ENCODE measurements around the gene ATP5PF. TPM values are rescaled to one million over a fixed set of nuclear protein-coding genes. Genes with fewer than 3 reads are reported as not detected.

Gene ATP5PF
- total and polyA plus RNA-seq, 2 donors (not counting 1 experiment from before 2014, with no cell fraction given): 36.6 to 58.3 TPM

- DNase-seq: no peak
- Histone ChIP-seq H3K79me2 (ENCODE audit: control insufficient read depth, insufficient read depth, low read length) (no peaks in the 10 kb centered on the region), H3K4me2 (replicated peaks; ENCODE audit: low read depth, low read length, poor library complexity, severe bottlenecking) (no peak overlapping the region), H3K9ac (ENCODE audit: low read length) (no peak overlapping the region), H3K36me3 (replicated peaks in 1 of 2; ENCODE audit: control extremely low read depth in 1 of 2, control insufficient read depth in 1 of 2, extremely low read depth in 1 of 2, insufficient read depth in 2 of 2, low read length in 1 of 2) (no peaks in the 10 kb centered on the region), H4K20me1 (ENCODE audit: control insufficient read depth, insufficient read depth, low read length, poor library complexity, severe bottlenecking) (no peaks in the 10 kb centered on the region), H3K4me3 (ENCODE audit: control extremely low read depth in 1 of 5, extremely low read depth in 1 of 5, insufficient read depth in 1 of 5, low read depth in 2 of 5, low read length in 4 of 5) (no peak overlapping the region), H3K4me1 (ENCODE audit: control insufficient read depth in 2 of 2, insufficient read depth in 2 of 2, low read length in 2 of 2) (no peaks in the 10 kb centered on the region), H3K9me3 (ENCODE audit: control extremely low read depth in 1 of 3, control insufficient read depth in 2 of 3, insufficient read depth in 1 of 3, low read length in 2 of 3) (no peaks in the 10 kb centered on the region), H2AFZ (ENCODE audit: insufficient read depth, low read depth, low read length, poor library complexity, severe bottlenecking) (no peak overlapping the region), H3K27me3 (replicated peaks in 1 of 4; ENCODE audit: control extremely low read depth in 1 of 4, control insufficient read depth in 3 of 4, insufficient read depth in 4 of 4, low read length in 3 of 4) (no peaks in the 10 kb centered on the region), H3K27ac (ENCODE audit: low read length in 2 of 2) (no peak overlapping the region)
- Mint-ChIP-seq H3K4me1 (no peaks in the 10 kb centered on the region), H3K27ac (no peak overlapping the region), H3K4me3 (no peak overlapping the region), H3K9me3 (ENCODE audit: insufficient read depth) (no peaks in the 10 kb centered on the region), H3K27me3 (no peaks in the 10 kb centered on the region)
- WGBS (ENCODE audit: insufficient coverage): 94% methylated on average over 2 of the region's 5 CpGs
- ChIA-PET POLR2A (no interaction called here), CTCF (interaction anchor here (1.6 to 2.3 kb wide), 2 partner anchors 102 to 290 kb away, joined by 5 to 10 read pairs; no protein-coding TSS in a partner anchor)
- intact Hi-C loops (cut with micrococcal nuclease): no loop called here
- no peak for TF ChIP-seq EZH2 (IDR thresholded peaks at IDR 0.05; ENCODE audit: borderline replicate concordance, insufficient read depth, low read depth, low read length, poor library complexity, severe bottlenecking)
- TF ChIP-seq, protein P1, sequence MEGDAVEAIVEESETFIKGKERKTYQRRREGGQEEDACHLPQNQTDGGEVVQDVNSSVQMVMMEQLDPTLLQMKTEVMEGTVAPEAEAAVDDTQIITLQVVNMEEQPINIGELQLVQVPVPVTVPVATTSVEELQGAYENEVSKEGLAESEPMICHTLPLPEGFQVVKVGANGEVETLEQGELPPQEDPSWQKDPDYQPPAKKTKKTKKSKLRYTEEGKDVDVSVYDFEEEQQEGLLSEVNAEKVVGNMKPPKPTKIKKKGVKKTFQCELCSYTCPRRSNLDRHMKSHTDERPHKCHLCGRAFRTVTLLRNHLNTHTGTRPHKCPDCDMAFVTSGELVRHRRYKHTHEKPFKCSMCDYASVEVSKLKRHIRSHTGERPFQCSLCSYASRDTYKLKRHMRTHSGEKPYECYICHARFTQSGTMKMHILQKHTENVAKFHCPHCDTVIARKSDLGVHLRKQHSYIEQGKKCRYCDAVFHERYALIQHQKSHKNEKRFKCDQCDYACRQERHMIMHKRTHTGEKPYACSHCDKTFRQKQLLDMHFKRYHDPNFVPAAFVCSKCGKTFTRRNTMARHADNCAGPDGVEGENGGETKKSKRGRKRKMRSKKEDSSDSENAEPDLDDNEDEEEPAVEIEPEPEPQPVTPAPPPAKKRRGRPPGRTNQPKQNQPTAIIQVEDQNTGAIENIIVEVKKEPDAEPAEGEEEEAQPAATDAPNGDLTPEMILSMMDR (IDR thresholded peaks at IDR 0.05): no peak
- ATAC-seq (ENCODE audit: low read depth): no peak
These were observed 24.2 kb downstream of the ATP5PF start for GRCh38 chr21:25710550-25710949.

DNA sequence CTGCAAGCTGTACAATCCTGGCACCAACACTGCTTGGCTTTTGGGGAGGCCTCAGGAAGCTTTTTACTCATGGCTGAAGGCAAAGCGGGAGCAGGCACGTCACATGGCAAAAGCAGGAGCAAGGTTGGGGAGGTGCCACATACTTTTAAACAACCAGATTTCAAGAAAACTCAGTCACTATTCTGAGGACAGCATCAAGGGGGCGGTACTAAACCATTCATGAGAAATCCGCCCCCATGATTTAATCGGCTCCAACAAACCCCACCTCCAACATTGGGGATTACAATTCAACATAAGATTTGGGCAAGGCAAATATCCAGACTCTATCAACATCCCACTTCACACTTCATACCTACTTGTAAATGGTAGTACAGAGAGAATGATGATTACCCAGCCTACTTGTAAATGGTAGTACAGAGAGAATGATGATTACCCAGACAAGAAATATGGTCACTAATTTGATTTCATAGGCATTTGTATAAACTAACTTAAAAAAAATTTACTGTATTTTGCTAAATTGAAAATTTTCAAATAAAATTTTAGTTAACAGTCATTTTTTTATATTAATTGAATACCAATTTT, 24.9 kb downstream of the ATP5PF start:
- Mint-ChIP-seq H3K4me1 (no peaks in the 10 kb centered on the region), H3K4me3 (no peak overlapping the region), H3K27ac (no peak overlapping the region), H3K27me3 (no peaks in the 10 kb centered on the region), H3K9me3 (ENCODE audit: insufficient read depth) (no peaks in the 10 kb centered on the region)
- POLR2A ChIA-PET: no interaction called here
- Histone ChIP-seq H2AFZ (ENCODE audit: insufficient read depth, low read depth, low read length, poor library complexity, severe bottlenecking) (no peak overlapping the region), H3K27ac (ENCODE audit: low read length in 2 of 2) (no peak overlapping the region), H3K4me2 (replicated peaks; ENCODE audit: low read depth, low read length, poor library complexity, severe bottlenecking) (no peak overlapping the region), H3K36me3 (replicated peaks in 1 of 2; ENCODE audit: control extremely low read depth in 1 of 2, control insufficient read depth in 1 of 2, extremely low read depth in 1 of 2, insufficient read depth in 2 of 2, low read length in 1 of 2) (no peaks in the 10 kb centered on the region), H3K79me2 (ENCODE audit: control insufficient read depth, insufficient read depth, low read length) (no peaks in the 10 kb centered on the region), H3K27me3 (replicated peaks in 1 of 4; ENCODE audit: control extremely low read depth in 1 of 4, control insufficient read depth in 3 of 4, insufficient read depth in 4 of 4, low read length in 3 of 4) (no peaks in the 10 kb centered on the region), H3K4me1 (ENCODE audit: control insufficient read depth in 2 of 2, insufficient read depth in 2 of 2, low read length in 2 of 2) (no peaks in the 10 kb centered on the region), H3K9me3 (ENCODE audit: control extremely low read depth in 1 of 3, control insufficient read depth in 2 of 3, insufficient read depth in 1 of 3, low read length in 2 of 3) (no peaks in the 10 kb centered on the region), H4K20me1 (ENCODE audit: control insufficient read depth, insufficient read depth, low read length, poor library complexity, severe bottlenecking) (no peaks in the 10 kb centered on the region), H3K4me3 (ENCODE audit: control extremely low read depth in 1 of 5, extremely low read depth in 1 of 5, insufficient read depth in 1 of 5, low read depth in 2 of 5, low read length in 4 of 5) (no peak overlapping the region), H3K9ac (ENCODE audit: low read length) (no peak overlapping the region)
- DNase-seq (no peak), ATAC-seq (ENCODE audit: low read depth) (no peak)
- CTCF ChIA-PET: interaction anchor here (1.6 to 2.3 kb wide), 2 partner anchors 102 to 289 kb away, joined by 5 to 10 read pairs; no protein-coding TSS in a partner anchor
- intact Hi-C loops (cut with micrococcal nuclease): no loop called here
- 100% methylated on average over 4 of the region's 5 CpGs for WGBS (ENCODE audit: insufficient coverage)
- TF ChIP-seq EZH2 (IDR thresholded peaks at IDR 0.05; ENCODE audit: borderline replicate concordance, insufficient read depth, low read depth, low read length, poor library complexity, severe bottlenecking): no peak
- TF ChIP-seq, protein P1 (IDR thresholded peaks at IDR 0.05): no peak
